ENCODE measurements around the gene IL13RA1.
"Not testable (repeated sequence)": the region's sequence is repeated elsewhere in the genome, so short reads cannot be mapped to it uniquely, and the experiment has no call there.

IL13RA1 gene

GRCh38 chrX:118726887-118727685 lies at the start of gene IL13RA1:
TSS of gene IL13RA1 (plus strand) at chrX:118727606. CDS start at chrX:118727639, 33 bp downstream.
- DNase-seq (ENCODE audit: low read depth in 1 of 2, low spot score in 1 of 2) = no peak

GRCh38 chrX:118679290-118679689 lies 48.1 kb upstream of the IL13RA1 start:
- no peak for DNase-seq (ENCODE audit: low read depth in 1 of 2, low spot score in 1 of 2)

GRCh38 chrX:118682258-118683014 lies 45.0 kb upstream of the IL13RA1 start:
- DNase-seq (ENCODE audit: low read depth in 1 of 2, low spot score in 1 of 2) = no peak

GRCh38 chrX:118685393-118685792 lies 42.0 kb upstream of the IL13RA1 start:
- DNase-seq (ENCODE audit: low read depth in 1 of 2, low spot score in 1 of 2) = no peak

- no peak for DNase-seq (ENCODE audit: low read depth in 1 of 2, low spot score in 1 of 2)
Observed at GRCh38 chrX:118688935-118689334, 38.5 kb upstream of the IL13RA1 start.

- DNase-seq (ENCODE audit: low read depth in 1 of 2, low spot score in 1 of 2) = no peak
Observed at GRCh38 chrX:118693843-118694242, 33.6 kb upstream of the IL13RA1 start.

- no peak for DNase-seq (ENCODE audit: low read depth in 1 of 2, low spot score in 1 of 2)
Observed at GRCh38 chrX:118694638-118695037, 32.8 kb upstream of the IL13RA1 start.

- no peak for DNase-seq (ENCODE audit: low read depth in 1 of 2, low spot score in 1 of 2)
Observed at GRCh38 chrX:118698516-118699170, 28.8 kb upstream of the IL13RA1 start.

GRCh38 chrX:118702741-118703140 lies 24.7 kb upstream of the IL13RA1 start:
- DNase-seq (ENCODE audit: low read depth in 1 of 2, low spot score in 1 of 2) = no peak

- DNase-seq (ENCODE audit: low read depth in 1 of 2, low spot score in 1 of 2) = no peak
Observed at GRCh38 chrX:118706681-118707080, 20.7 kb upstream of the IL13RA1 start.

- DNase-seq (ENCODE audit: low read depth in 1 of 2, low spot score in 1 of 2) = no peak
Observed at GRCh38 chrX:118714521-118714920, 12.9 kb upstream of the IL13RA1 start.

- DNase-seq (ENCODE audit: low read depth in 1 of 2, low spot score in 1 of 2) = not testable (repeated sequence)
Observed at GRCh38 chrX:118715917-118716316, 11.5 kb upstream of the IL13RA1 start.

- not testable (repeated sequence) for DNase-seq (ENCODE audit: low read depth in 1 of 2, low spot score in 1 of 2)
Observed at GRCh38 chrX:118716833-118717232, 10.6 kb upstream of the IL13RA1 start.

- DNase-seq (ENCODE audit: low read depth in 1 of 2, low spot score in 1 of 2) = no peak
Observed at GRCh38 chrX:118717678-118718391, 9.6 kb upstream of the IL13RA1 start.

- no peak for DNase-seq (ENCODE audit: low read depth in 1 of 2, low spot score in 1 of 2)
Observed at GRCh38 chrX:118718737-118719136, 8.7 kb upstream of the IL13RA1 start.

GRCh38 chrX:118720058-118720707 lies 7.2 kb upstream of the IL13RA1 start:
- no peak for DNase-seq (ENCODE audit: low read depth in 1 of 2, low spot score in 1 of 2)

- no peak for DNase-seq (ENCODE audit: low read depth in 1 of 2, low spot score in 1 of 2)
Observed at GRCh38 chrX:118723376-118723775, 4.0 kb upstream of the IL13RA1 start.

- no peak for DNase-seq (ENCODE audit: low read depth in 1 of 2, low spot score in 1 of 2)
Observed at GRCh38 chrX:118724365-118724764, 3.0 kb upstream of the IL13RA1 start.

GRCh38 chrX:118724775-118725174 lies 2.6 kb upstream of the IL13RA1 start:
- no peak for DNase-seq (ENCODE audit: low read depth in 1 of 2, low spot score in 1 of 2)

- no peak for DNase-seq (ENCODE audit: low read depth in 1 of 2, low spot score in 1 of 2)
Observed at GRCh38 chrX:118726396-118726795, 1.0 kb upstream of the IL13RA1 start.
